Stimulated activated CD4-positive, alpha-beta T cell treated with anti-CD3 and anti-CD28 coated beads, TNF-alpha, amount 100 ng/mL, for 4 hours (primary cell): ENCODE results near the gene SERPINH1.

Experiments
- DNase-seq, 3 experiments: peaks; one replicate each; pipeline ENCODE4 v3.0.0-alpha.2; 2020; ENCODE audit warnings: low read depth in 3 of 3

Gene SERPINH1

GRCh38 chr11:75562048-75562835, at the start of gene SERPINH1:
Gene SERPINH1 (plus strand): TSS chr11:75562253. CDS start chr11:75566350, 4,097 bp downstream.
- DNase-seq, result peak; percentile 21 to 39 (median 37)

DNA sequence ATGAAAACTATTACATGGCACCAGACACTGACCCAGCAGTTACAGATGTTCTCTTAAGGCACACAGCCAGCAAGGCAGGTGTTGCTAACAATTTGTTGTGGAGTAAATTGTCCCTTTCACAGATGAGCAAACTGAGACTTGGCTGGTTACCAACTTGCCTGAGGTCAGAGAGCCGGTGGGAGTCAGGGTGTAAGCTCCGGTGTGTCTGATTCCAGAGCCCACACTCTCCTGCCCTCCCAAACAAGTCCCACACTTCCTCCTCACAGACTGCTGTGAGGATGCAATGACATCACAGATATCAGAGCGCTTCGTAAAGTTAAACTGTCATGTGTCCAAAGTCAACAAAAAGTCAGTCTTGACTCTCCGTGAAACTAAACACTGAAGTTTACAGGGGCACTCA, 48.8 kb upstream of the SERPINH1 start:
- DNase-seq, result no peak

- no peak for DNase-seq
Observed at GRCh38 chr11:75514596-75514995, 47.5 kb upstream of the SERPINH1 start.

DNA sequence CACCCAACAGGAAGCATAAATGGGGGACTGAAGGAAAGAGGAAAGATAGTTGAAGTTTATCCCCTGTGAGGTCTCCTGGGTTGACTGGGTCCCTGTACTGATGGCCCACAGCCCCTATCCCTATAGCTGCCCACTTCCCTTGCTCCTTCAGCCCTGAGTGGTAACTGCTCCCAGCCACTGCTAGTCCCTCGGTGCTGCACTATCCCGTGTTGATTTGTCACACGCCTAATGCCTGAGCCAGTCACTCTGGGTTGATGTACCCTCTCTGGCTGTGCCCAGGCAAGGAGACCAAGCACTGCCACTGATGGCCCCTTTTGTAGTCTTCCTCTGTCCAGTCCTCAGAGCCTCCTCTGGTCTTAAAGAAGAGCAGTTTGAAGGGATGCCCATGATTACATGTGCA, 45.9 kb upstream of the SERPINH1 start:
- no peak for DNase-seq

- DNase-seq, result no peak
Observed at GRCh38 chr11:75516886-75517285, 45.2 kb upstream of the SERPINH1 start.

- no peak for DNase-seq
Observed at GRCh38 chr11:75518204-75518549, 43.9 kb upstream of the SERPINH1 start.

GRCh38 chr11:75518771-75519653, 43.0 kb upstream of the SERPINH1 start:
- no peak for DNase-seq

GRCh38 chr11:75520688-75521087, 41.4 kb upstream of the SERPINH1 start:
- DNase-seq, result no peak

DNA sequence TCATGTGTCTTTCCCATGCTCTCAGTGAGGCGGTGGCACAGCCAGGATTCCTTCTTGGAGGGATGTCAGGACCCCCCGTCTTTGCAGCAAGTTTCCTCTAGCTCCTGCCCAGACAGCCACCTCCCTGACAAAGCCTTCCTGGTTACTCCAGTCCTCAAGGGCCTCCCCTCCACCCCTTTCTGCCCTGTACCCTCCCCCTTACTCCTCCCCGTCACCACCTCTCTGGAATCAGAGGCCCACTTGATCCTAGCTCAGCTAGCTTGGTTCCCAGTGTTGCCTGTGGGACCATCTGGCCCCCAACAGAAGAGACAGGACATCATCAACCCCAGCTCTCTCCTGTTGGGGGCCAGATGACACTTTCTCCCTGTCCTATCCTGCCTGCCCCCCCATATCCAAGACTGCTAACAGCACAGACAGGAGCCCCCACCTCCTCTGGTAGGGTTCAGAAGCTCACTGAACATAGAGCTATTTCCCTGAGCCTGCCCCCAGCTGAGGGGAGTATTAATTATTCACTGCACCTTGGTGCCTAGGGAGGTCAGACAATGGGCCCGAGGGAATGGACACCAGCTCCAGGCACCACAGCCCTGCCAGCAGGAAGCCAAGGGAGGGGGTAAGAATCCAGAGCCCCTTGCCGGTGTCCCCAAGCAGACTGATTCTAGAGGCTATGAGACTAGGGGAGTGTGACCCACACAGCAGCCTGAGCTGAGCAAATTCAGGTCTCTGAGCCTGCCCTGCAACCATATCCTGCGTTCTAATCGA, 39.6 kb upstream of the SERPINH1 start:
- no peak for DNase-seq

GRCh38 chr11:75523189-75523588, 38.9 kb upstream of the SERPINH1 start:
- no peak for DNase-seq

GRCh38 chr11:75523811-75524664, 38.0 kb upstream of the SERPINH1 start:
- DNase-seq, result no peak

- peak in 1 of 3 experiments; percentile 18 for DNase-seq
Observed at GRCh38 chr11:75524665-75525432, 37.2 kb upstream of the SERPINH1 start.

DNA sequence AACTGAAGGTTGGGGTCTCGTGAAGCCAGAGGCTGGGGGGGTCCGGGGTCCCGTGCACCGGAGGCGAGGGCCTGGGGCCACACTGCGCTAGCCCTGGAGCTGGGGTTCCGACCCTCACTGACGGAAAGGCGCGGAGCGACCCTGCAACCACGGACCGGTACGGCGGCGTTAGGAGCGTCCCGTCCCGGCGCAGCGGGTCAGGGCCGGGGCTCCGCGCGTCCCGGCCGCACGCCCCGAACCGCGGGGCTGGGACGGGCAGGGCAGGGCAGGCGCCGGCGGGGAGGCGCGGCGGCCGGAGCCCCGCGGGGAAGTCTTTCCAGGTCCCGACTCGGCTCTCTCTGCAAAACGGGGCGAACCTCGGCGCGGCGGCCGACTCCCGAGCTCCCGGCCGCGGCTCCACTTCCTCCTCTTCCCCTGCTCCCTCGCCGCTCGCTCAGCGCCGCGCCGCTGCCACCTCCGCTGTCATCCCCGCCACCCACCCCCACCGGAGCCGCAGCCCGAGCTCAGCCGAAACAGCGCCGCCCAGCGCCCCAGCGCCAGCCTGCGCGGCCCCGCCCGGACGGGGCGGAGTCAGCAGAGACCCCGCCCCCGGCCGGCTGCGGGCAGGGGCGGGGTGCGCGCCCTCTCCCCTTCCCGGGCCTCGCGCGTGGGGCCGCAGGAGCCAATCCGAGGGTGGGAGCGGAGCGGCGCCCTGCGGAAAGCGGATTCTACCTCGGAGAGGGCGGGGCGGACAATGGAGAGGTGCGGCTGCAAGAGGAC, 36.4 kb upstream of the SERPINH1 start, which contains the start of gene GDPD5:
Gene GDPD5, minus strand, starts transcription at position 509 of the 759 bp plus-strand sequence. CDS start 48,206 bp downstream, outside the sequence.
- peak; percentile 69 to 74 (median 71) for DNase-seq

DNA sequence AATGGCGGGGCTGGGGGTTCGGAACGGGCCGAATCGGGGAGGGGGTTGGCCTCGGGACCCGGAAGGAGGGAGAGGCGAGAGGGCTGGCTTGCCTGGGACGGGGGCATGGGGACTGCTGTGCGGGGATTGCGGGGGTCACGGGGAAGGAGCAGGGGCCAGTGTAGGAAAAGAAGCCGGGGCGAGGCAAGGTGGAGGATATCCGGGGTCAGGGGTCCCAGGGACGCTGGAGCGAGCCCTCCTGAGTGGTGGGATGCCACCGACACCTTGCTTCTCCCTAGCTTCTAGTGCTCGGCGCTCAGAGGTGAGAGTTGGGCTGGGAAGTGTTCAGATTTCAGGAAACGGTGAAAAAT, 35.9 kb upstream of the SERPINH1 start:
- DNase-seq, result no peak

GRCh38 chr11:75527130-75527529, 34.9 kb upstream of the SERPINH1 start:
- no peak for DNase-seq

GRCh38 chr11:75527938-75528735, 33.9 kb upstream of the SERPINH1 start:
- no peak for DNase-seq

DNA sequence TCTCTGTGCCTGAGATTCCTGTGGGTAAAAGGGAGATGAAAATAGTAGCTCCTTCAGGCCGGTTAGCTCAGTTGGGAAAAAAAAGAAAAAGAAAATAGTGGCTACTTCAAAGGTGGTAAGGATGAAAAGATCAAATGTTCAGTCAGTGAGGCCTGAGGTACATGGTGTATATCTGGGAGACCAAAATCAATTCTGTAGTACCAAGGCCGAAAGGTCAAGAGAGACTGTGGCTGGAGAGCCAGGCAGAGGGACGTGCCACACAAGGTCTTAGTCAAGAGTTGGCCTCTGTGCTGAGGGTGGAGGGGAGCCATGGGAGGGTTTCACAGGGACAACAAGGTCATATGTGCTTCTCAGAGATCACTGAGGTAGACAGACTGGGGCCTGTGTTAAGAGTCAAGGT, 31.5 kb upstream of the SERPINH1 start:
- no peak for DNase-seq

DNA sequence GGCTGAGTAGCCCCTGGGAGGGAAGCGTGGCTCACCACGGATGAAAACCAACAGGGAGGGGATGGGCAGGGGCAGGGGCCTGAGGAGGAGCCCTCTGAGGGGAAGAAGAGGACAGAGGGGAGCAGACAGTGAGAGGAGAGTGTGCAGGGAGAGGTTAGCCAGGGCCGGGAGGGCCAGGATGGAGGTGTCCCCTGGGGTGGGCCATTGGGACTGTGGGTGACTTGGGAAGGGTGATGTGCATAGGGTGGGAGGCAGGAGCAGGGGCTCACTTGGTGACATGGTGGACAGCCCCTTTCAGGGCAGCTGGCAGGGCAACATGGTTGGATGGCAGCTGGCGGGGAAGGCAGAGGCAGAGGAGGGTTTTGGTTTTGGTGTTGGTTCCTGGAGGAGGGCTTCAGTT, 30.7 kb upstream of the SERPINH1 start:
- no peak for DNase-seq
